Trophoblast cell (in vitro differentiated cells and primary cell): Measurements from ENCODE around the gene BMX.

Source experiments
- DNase-seq, 2 donors: peaks; one replicate each; pipeline ENCODE4 v3.0.0-alpha.2; 2016
- H2AFZ ChIP-seq: 2 replicates; pipeline ENCODE4 v1.6.1; 2013; ENCODE audit warnings: low read length, moderate library complexity, mild to moderate bottlenecking; ENCODE audit not compliant: insufficient read depth, poor library complexity
- H2AK5ac ChIP-seq: 2 replicates; pipeline ENCODE4 v1.6.1; 2013; ENCODE audit warnings: mild to moderate bottlenecking, low read length
- H2BK120ac ChIP-seq: 2 replicates; pipeline ENCODE4 v1.6.1; 2013; ENCODE audit warnings: low read length, mild to moderate bottlenecking, moderate library complexity; ENCODE audit not compliant: insufficient read depth, poor library complexity
- H2BK12ac ChIP-seq: 2 replicates; pipeline ENCODE4 v1.6.1; 2013; ENCODE audit warnings: mild to moderate bottlenecking, low read length, moderate library complexity
- H2BK5ac ChIP-seq: 2 replicates; pipeline ENCODE4 v1.6.1; 2013; ENCODE audit warnings: low read length, low read depth, moderate library complexity, mild to moderate bottlenecking; ENCODE audit not compliant: poor library complexity
- H3K14ac ChIP-seq: 2 replicates; pipeline ENCODE4 v1.6.1; 2013; ENCODE audit warnings: mild to moderate bottlenecking, low read length
- H3K18ac ChIP-seq: 2 replicates; pipeline ENCODE4 v1.6.1; 2013; ENCODE audit warnings: mild to moderate bottlenecking, low read length
- H3K23ac ChIP-seq: 2 replicates; pipeline ENCODE4 v1.6.1; 2013; ENCODE audit warnings: low read length
- H3K27ac ChIP-seq: 2 replicates; pipeline ENCODE4 v1.5.1; 2013; ENCODE audit warnings: low read depth, mild to moderate bottlenecking, inconsistent platforms, low read length, moderate library complexity
- H3K27me3 ChIP-seq: 2 replicates; pipeline ENCODE4 v1.6.1; 2013; ENCODE audit warnings: inconsistent platforms, mild to moderate bottlenecking, low read length, moderate library complexity; ENCODE audit not compliant: insufficient read depth
- H3K36me3 ChIP-seq, 2 experiments: 1 replicate in 1 of 2; 2 replicates in 1 of 2; pipeline ENCODE4 v1.6.1; 2013; ENCODE audit warnings: low read length in 2 of 2, mild to moderate bottlenecking in 2 of 2, moderate library complexity in 1 of 2; ENCODE audit not compliant: insufficient read depth in 2 of 2, control insufficient read depth in 1 of 2
- H3K4ac ChIP-seq: 2 replicates; pipeline ENCODE4 v1.6.1; 2013; ENCODE audit warnings: low read depth, mild to moderate bottlenecking, low read length, moderate library complexity
- H3K4me1 ChIP-seq, 2 experiments: 1 replicate in 1 of 2; 2 replicates in 1 of 2; pipeline ENCODE4 v1.6.1; 2013; ENCODE audit warnings: low read length in 2 of 2, mild to moderate bottlenecking in 2 of 2, moderate library complexity in 1 of 2; ENCODE audit not compliant: insufficient read depth in 2 of 2, control insufficient read depth in 1 of 2
- H3K4me2 ChIP-seq: 2 replicates; pipeline ENCODE4 v1.6.1; 2013; ENCODE audit warnings: inconsistent platforms, mild to moderate bottlenecking, low read length, moderate library complexity
- H3K4me3 ChIP-seq: 2 replicates; pipeline ENCODE4 v1.5.1; 2013; ENCODE audit warnings: mild to moderate bottlenecking, low read depth, low read length, inconsistent platforms
- H3K79me1 ChIP-seq: one replicate; pipeline ENCODE4 v1.6.1; 2013; ENCODE audit warnings: low read length
- H3K79me2 ChIP-seq: 2 replicates; pipeline ENCODE4 v1.6.1; 2013; ENCODE audit warnings: low read length, mild to moderate bottlenecking; ENCODE audit not compliant: control insufficient read depth, insufficient read depth, poor library complexity
- H3K9ac ChIP-seq: 2 replicates; pipeline ENCODE4 v1.6.1; 2013; ENCODE audit warnings: mild to moderate bottlenecking, low read length
- H3K9me3 ChIP-seq: 2 replicates; pipeline ENCODE4 v1.6.1; 2013; ENCODE audit warnings: low read depth, mild to moderate bottlenecking, control low read depth, inconsistent platforms, low read length; ENCODE audit not compliant: insufficient read depth
- H4K12ac ChIP-seq: 2 replicates; pipeline ENCODE4 v1.6.1; 2013; ENCODE audit warnings: low read depth, mild to moderate bottlenecking, low read length, moderate library complexity
- H4K8ac ChIP-seq: 2 replicates; pipeline ENCODE4 v1.6.1; 2013; ENCODE audit warnings: low read depth, mild to moderate bottlenecking, low read length, moderate library complexity
- H4K91ac ChIP-seq: one replicate; pipeline ENCODE4 v1.6.1; 2013; ENCODE audit warnings: low read depth, mild to moderate bottlenecking, low read length, moderate library complexity
- WGBS: extraction: QIAGEN DNeasy Blood & Tissue Kit; methylation state at CpG from one replicate; pipeline ENCODE4 v1.1.7; 2013; ENCODE audit warnings: missing lambda C conversion rate; ENCODE audit not compliant: insufficient read length, insufficient coverage; ENCODE audit errors: extremely low coverage; 5-methylcytosine and 5-hydroxymethylcytosine counted together

BMX gene

DNA sequence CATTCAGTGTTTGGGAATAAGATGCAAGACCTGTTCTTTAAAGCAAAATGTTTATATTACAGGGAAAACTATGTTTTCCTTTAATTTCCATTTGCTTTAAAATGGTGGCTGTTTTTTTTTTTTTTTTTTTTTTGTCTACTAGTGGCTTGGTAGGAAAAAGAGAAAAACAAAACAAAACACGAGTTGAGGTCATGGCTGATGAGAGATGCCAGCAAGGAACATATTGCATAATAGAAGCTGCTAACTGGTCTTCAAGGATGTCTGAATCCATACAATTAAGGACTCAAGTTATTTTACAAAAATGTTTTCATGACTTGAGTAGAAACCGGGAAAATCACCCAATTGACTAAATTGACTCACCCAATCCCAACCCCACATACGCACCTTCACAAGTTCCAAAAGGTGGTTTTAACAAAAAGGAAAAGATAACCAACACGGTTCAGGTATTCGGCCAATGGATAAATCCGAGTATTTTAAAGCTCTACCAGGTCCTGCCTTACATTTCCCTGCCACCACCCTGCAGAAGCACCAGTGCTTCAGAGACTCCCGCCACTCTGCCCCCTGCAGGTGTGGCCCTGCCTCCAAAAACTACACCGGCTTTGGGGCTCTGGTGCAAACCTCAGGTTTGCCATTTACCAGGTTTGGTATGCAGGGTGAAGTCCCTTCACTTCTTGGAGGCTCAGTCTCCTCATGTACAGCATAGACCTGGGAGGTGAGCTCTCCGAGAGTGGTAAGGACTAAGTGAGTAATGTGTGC lies 34.5 kb upstream of the BMX start:
- no peak overlapping the region for H4K91ac ChIP-seq
- H3K27me3 ChIP-seq = no peaks in the 10 kb centered on the region
- H3K79me2 ChIP-seq = no peaks in the 10 kb centered on the region
- H3K27ac ChIP-seq = no peak overlapping the region
- H3K36me3 ChIP-seq = no peaks in the 10 kb centered on the region
- no peaks in the 10 kb centered on the region for H3K9me3 ChIP-seq
- no peak overlapping the region for H4K8ac ChIP-seq
- WGBS = no CpG with 5 or more reads among the region's 9 CpGs
- H3K23ac ChIP-seq = no peak overlapping the region
- no peak overlapping the region for H3K4ac ChIP-seq
- no peak overlapping the region for H3K14ac ChIP-seq
- no peak overlapping the region for H2BK5ac ChIP-seq
- no peak overlapping the region for H2BK12ac ChIP-seq
- H3K4me2 ChIP-seq = no peak overlapping the region
- H3K18ac ChIP-seq = no peak overlapping the region
- H3K79me1 ChIP-seq = no peaks in the 10 kb centered on the region
- no peak for DNase-seq
- H3K4me3 ChIP-seq = no peak overlapping the region
- no peak overlapping the region for H3K9ac ChIP-seq
- no peak overlapping the region for H4K12ac ChIP-seq
- no peak overlapping the region for H2BK120ac ChIP-seq
- no peak overlapping the region for H2AK5ac ChIP-seq
- H3K4me1 ChIP-seq = no peaks in the 10 kb centered on the region
- H2AFZ ChIP-seq = no peak overlapping the region

DNA sequence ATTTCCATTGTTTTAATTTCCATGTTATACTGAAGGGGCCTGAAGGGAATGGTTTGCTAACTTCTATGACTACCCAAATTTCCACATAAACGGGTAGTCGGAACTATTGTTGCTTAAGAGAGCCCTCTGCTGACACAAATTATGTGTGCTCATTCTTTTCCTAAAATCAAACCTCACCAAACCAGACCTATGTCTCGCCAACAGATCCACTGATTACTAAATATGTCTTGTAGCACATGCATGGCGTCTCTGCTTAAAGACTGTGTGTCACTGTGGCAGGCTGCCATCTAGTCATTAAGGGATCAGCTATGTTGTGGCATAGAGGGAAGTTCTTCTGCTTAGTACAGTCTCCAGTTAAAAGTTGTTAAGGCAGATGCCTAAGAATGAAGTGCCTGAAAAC lies 32.6 kb upstream of the BMX start:
- H3K9me3 ChIP-seq = no peaks in the 10 kb centered on the region
- no peak overlapping the region for H3K9ac ChIP-seq
- H4K8ac ChIP-seq = no peak overlapping the region
- H3K18ac ChIP-seq = no peak overlapping the region
- peak; percentile 15 to 63 for DNase-seq
- no peak overlapping the region for H3K27ac ChIP-seq
- H2BK120ac ChIP-seq = no peak overlapping the region
- no peak overlapping the region for H2BK5ac ChIP-seq
- H3K14ac ChIP-seq = no peak overlapping the region
- no peaks in the 10 kb centered on the region for H3K36me3 ChIP-seq
- no peak overlapping the region for H4K91ac ChIP-seq
- WGBS = no CpG with 5 or more reads among the region's 4 CpGs
- no peak overlapping the region for H3K23ac ChIP-seq
- H3K79me2 ChIP-seq = no peaks in the 10 kb centered on the region
- no peak overlapping the region for H2BK12ac ChIP-seq
- no peak overlapping the region for H3K4ac ChIP-seq
- no peak overlapping the region for H4K12ac ChIP-seq
- no peak overlapping the region for H2AFZ ChIP-seq
- no peaks in the 10 kb centered on the region for H3K4me1 ChIP-seq
- H3K27me3 ChIP-seq = no peaks in the 10 kb centered on the region
- H3K4me2 ChIP-seq = no peak overlapping the region
- H2AK5ac ChIP-seq = no peak overlapping the region
- no peak overlapping the region for H3K4me3 ChIP-seq
- no peaks in the 10 kb centered on the region for H3K79me1 ChIP-seq

DNA sequence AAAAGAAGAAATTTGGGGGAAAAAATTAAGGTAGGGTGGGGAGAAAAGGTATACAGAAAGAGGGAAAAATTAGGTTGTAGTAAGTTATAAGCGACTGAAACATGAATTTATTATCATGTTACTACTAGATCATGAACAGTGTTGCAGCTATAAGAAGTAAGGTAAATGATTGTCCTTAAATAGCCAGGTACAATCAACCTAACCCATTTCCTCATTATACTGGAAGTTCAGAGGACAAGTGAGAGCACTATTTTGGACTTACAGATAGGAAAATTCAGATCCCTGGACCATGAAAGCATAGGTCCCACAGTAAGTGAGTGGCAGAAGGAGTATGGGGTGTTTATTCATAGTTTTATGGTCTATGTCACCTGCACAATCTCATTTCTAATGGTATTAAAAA lies 31.0 kb upstream of the BMX start:
- no peak overlapping the region for H3K14ac ChIP-seq
- H3K4me3 ChIP-seq = no peak overlapping the region
- no peaks in the 10 kb centered on the region for H3K4me1 ChIP-seq
- no peak for DNase-seq
- no CpG with 5 or more reads among the region's 1 CpG for WGBS
- no peak overlapping the region for H2BK12ac ChIP-seq
- no peak overlapping the region for H3K9ac ChIP-seq
- H2AFZ ChIP-seq = no peak overlapping the region
- no peak overlapping the region for H2BK5ac ChIP-seq
- H3K79me1 ChIP-seq = no peaks in the 10 kb centered on the region
- H3K4ac ChIP-seq = no peak overlapping the region
- H3K27me3 ChIP-seq = no peaks in the 10 kb centered on the region
- no peak overlapping the region for H3K4me2 ChIP-seq
- H2BK120ac ChIP-seq = no peak overlapping the region
- no peaks in the 10 kb centered on the region for H3K36me3 ChIP-seq
- no peak overlapping the region for H2AK5ac ChIP-seq
- no peak overlapping the region for H4K8ac ChIP-seq
- no peaks in the 10 kb centered on the region for H3K79me2 ChIP-seq
- no peak overlapping the region for H3K27ac ChIP-seq
- no peak overlapping the region for H3K18ac ChIP-seq
- H4K12ac ChIP-seq = no peak overlapping the region
- no peak overlapping the region for H3K23ac ChIP-seq
- H3K9me3 ChIP-seq = no peaks in the 10 kb centered on the region
- no peak overlapping the region for H4K91ac ChIP-seq

DNA sequence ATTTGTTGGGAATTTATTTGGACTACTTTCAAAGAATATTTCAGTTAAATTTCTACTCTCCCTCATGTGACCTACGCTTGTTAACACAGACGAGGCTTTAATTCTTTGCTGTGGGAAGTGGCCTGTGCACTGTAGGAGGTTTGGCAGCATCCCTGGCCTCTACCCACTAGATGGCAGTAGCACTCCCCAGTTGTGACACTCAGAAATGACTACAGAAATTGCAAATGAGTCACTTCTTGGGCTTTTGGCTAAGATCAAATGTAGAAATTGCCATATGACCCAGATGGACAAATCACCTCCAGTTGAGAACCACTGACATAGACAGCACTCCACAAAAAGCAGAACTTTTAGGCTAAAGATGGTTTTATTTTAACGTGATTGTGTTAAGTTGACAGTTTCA lies 29.6 kb upstream of the BMX start:
- no peaks in the 10 kb centered on the region for H3K79me1 ChIP-seq
- no peak overlapping the region for H2BK12ac ChIP-seq
- no peak overlapping the region for H3K4me3 ChIP-seq

More for the DNA sequence above, 29.6 kb upstream of the BMX start:
- no peak overlapping the region for H2BK5ac ChIP-seq
- no peak overlapping the region for H3K27ac ChIP-seq
- H3K18ac ChIP-seq = no peak overlapping the region
- no peaks in the 10 kb centered on the region for H3K4me1 ChIP-seq
- no peak overlapping the region for H4K12ac ChIP-seq
- H3K4ac ChIP-seq = no peak overlapping the region
- no peaks in the 10 kb centered on the region for H3K36me3 ChIP-seq
- H3K14ac ChIP-seq = no peak overlapping the region
- no peak overlapping the region for H2AK5ac ChIP-seq
- no peak overlapping the region for H2BK120ac ChIP-seq
- WGBS = no CpG with 5 or more reads among the region's 3 CpGs
- H2AFZ ChIP-seq = no peak overlapping the region
- no peak overlapping the region for H3K23ac ChIP-seq
- peak; percentile 32 to 76 for DNase-seq
- no peaks in the 10 kb centered on the region for H3K9me3 ChIP-seq
- no peaks in the 10 kb centered on the region for H3K79me2 ChIP-seq
- H4K91ac ChIP-seq = no peak overlapping the region
- H3K27me3 ChIP-seq = no peaks in the 10 kb centered on the region
- no peak overlapping the region for H3K9ac ChIP-seq
- no peak overlapping the region for H3K4me2 ChIP-seq
- no peak overlapping the region for H4K8ac ChIP-seq
